DND-41 (cell line): ENCODE data around the gene FCN3.

ENCODE experiments used
- CTCF ChIP-seq: IDR thresholded peaks from 2 replicates; pipeline ENCODE4 v1.5.1; 2012; ENCODE audit warnings: borderline replicate concordance, low read length, moderate library complexity, mild to moderate bottlenecking; ENCODE audit not compliant: poor library complexity, severe bottlenecking; ENCODE audit errors: extremely low read depth
- EZH2 ChIP-seq: IDR thresholded peaks from 3 replicates; pipeline ENCODE4 v1.6.1; 2012; ENCODE audit warnings: borderline replicate concordance, low read depth, mild to moderate bottlenecking, moderate library complexity, low read length, inconsistent platforms; ENCODE audit not compliant: severe bottlenecking

- peak; percentile 5 for TF ChIP-seq CTCF
- no peak for TF ChIP-seq EZH2
Observed at GRCh38 chr1:27392096-27392777, 17.6 kb upstream of the FCN3 start, which contains the start of gene GPR3.
